ENCODE data around the gene PCK2. TPM values are rescaled to one million over a fixed set of nuclear protein-coding genes. Genes with fewer than 3 reads are reported as not detected.

The PCK2 gene
- total and polyA plus RNA-seq, 2 of the 13 experiments (the other 11 are each of a cell fraction or from before 2014, with no cell fraction given): 129 to 272 TPM

DNA sequence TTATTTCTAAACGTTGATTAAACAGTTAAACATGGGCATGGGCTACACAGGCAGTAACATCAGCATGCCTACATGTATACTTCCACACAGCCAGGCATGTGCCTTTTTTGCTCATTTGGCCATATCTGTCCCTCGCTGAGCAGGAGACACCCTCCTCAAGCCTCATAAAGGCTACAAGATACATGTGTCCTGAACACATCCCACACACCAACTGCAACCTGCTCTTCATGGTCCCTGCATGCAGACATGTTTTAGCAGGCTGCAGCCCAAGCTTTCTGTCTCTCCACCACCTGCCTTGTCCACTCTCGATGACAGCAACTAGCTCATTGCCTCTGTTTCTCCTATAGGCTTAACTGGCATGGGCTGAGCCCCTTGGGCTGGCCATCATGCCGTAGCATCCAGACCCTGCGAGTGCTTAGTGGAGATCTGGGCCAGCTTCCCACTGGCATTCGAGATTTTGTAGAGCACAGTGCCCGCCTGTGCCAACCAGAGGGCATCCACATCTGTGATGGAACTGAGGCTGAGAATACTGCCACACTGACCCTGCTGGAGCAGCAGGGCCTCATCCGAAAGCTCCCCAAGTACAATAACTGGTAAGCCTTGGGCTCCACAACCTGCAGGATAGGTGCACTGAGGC is 2.6 kb downstream of the PCK2 start (continued):
- TF ChIP-seq, protein P1, sequence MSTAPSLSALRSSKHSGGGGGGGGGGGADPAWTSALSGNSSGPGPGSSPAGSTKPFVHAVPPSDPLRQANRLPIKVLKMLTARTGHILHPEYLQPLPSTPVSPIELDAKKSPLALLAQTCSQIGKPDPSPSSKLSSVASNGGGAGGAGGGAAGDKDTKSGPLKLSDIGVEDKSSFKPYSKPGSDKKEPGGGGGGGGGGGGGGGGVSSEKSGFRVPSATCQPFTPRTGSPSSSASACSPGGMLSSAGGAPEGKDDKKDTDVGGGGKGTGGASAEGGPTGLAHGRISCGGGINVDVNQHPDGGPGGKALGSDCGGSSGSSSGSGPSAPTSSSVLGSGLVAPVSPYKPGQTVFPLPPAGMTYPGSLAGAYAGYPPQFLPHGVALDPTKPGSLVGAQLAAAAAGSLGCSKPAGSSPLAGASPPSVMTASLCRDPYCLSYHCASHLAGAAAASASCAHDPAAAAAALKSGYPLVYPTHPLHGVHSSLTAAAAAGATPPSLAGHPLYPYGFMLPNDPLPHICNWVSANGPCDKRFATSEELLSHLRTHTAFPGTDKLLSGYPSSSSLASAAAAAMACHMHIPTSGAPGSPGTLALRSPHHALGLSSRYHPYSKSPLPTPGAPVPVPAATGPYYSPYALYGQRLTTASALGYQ (CRISPR knock-in tag; IDR thresholded peaks at IDR 0.05): no peak
- no peak for TF ChIP-seq STAT5B (CRISPR knock-in tag; IDR thresholded peaks at IDR 0.05)
- no peak for TF ChIP-seq SIN3B (IDR thresholded peaks at IDR 0.05; ENCODE audit: low read length)
- no peak for TF ChIP-seq PCBP2 (optimal IDR thresholded peaks at IDR 0.05; ENCODE audit: low read depth, low read length, poor library complexity, severe bottlenecking)
- no peak for TF ChIP-seq NPAS2 (CRISPR knock-in tag; IDR thresholded peaks at IDR 0.05; ENCODE audit: borderline replicate concordance)
- peak; percentile 3; the same call in 1 of the 2 replicates for TF ChIP-seq MEF2D (CRISPR knock-in tag; IDR thresholded peaks at IDR 0.05)
- no peak for TF ChIP-seq ZNF296 (CRISPR knock-in tag; conservative IDR thresholded peaks at IDR 0.05)
- no peak for TF ChIP-seq RCOR2 (CRISPR knock-in tag; IDR thresholded peaks at IDR 0.05)
- TF ChIP-seq, protein P2, sequence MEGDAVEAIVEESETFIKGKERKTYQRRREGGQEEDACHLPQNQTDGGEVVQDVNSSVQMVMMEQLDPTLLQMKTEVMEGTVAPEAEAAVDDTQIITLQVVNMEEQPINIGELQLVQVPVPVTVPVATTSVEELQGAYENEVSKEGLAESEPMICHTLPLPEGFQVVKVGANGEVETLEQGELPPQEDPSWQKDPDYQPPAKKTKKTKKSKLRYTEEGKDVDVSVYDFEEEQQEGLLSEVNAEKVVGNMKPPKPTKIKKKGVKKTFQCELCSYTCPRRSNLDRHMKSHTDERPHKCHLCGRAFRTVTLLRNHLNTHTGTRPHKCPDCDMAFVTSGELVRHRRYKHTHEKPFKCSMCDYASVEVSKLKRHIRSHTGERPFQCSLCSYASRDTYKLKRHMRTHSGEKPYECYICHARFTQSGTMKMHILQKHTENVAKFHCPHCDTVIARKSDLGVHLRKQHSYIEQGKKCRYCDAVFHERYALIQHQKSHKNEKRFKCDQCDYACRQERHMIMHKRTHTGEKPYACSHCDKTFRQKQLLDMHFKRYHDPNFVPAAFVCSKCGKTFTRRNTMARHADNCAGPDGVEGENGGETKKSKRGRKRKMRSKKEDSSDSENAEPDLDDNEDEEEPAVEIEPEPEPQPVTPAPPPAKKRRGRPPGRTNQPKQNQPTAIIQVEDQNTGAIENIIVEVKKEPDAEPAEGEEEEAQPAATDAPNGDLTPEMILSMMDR (CRISPR knock-in tag; IDR thresholded peaks at IDR 0.05): no peak
- no peak for TF ChIP-seq PRPF4 (IDR thresholded peaks at IDR 0.05; ENCODE audit: low read depth, low read length, poor library complexity, severe bottlenecking)
- peak; percentile 97 for TF ChIP-seq SSRP1 (CRISPR knock-in tag; IDR thresholded peaks at IDR 0.05)
- TF ChIP-seq, protein P3, sequence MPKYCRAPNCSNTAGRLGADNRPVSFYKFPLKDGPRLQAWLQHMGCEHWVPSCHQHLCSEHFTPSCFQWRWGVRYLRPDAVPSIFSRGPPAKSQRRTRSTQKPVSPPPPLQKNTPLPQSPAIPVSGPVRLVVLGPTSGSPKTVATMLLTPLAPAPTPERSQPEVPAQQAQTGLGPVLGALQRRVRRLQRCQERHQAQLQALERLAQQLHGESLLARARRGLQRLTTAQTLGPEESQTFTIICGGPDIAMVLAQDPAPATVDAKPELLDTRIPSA (CRISPR knock-in tag; IDR thresholded peaks at IDR 0.05; ENCODE audit: borderline replicate concordance): no peak
- TF ChIP-seq EED (CRISPR knock-in tag; IDR thresholded peaks at IDR 0.05): 0 out of 2 replicates have a peak, but pooled peaks have one; percentile 22
- no peak for TF ChIP-seq LCORL (IDR thresholded peaks at IDR 0.05)
- no peak for TF ChIP-seq LCORL (CRISPR knock-in tag; IDR thresholded peaks at IDR 0.05)
- TF ChIP-seq, protein P4, sequence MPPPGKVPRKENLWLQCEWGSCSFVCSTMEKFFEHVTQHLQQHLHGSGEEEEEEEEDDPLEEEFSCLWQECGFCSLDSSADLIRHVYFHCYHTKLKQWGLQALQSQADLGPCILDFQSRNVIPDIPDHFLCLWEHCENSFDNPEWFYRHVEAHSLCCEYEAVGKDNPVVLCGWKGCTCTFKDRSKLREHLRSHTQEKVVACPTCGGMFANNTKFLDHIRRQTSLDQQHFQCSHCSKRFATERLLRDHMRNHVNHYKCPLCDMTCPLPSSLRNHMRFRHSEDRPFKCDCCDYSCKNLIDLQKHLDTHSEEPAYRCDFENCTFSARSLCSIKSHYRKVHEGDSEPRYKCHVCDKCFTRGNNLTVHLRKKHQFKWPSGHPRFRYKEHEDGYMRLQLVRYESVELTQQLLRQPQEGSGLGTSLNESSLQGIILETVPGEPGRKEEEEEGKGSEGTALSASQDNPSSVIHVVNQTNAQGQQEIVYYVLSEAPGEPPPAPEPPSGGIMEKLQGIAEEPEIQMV (CRISPR knock-in tag; IDR thresholded peaks at IDR 0.05; ENCODE audit: low read depth): no peak; the same call in 1 of the 2 replicates
- 0 out of 2 replicates have a peak, but pooled peaks have one; percentile 81 for TF ChIP-seq BORCS8-MEF2B (CRISPR knock-in tag; IDR thresholded peaks at IDR 0.05)
- TF ChIP-seq, protein P5, sequence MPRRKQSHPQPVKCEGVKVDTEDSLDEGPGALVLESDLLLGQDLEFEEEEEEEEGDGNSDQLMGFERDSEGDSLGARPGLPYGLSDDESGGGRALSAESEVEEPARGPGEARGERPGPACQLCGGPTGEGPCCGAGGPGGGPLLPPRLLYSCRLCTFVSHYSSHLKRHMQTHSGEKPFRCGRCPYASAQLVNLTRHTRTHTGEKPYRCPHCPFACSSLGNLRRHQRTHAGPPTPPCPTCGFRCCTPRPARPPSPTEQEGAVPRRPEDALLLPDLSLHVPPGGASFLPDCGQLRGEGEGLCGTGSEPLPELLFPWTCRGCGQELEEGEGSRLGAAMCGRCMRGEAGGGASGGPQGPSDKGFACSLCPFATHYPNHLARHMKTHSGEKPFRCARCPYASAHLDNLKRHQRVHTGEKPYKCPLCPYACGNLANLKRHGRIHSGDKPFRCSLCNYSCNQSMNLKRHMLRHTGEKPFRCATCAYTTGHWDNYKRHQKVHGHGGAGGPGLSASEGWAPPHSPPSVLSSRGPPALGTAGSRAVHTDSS (CRISPR knock-in tag; conservative IDR thresholded peaks at IDR 0.05): no peak
- TF ChIP-seq NBN (conservative IDR thresholded peaks at IDR 0.05): no peak
